PC-3 (cell line): ENCODE measurements around the gene IL7R.
"Not testable (repeated sequence)": the region's sequence is repeated elsewhere in the genome, so short reads cannot be mapped to it uniquely, and the experiment has no call there.

ENCODE experiments used
- CTCF ChIP-seq: fragments of 300-600 bp; sonication (generic); conservative IDR thresholded peaks from 2 replicates; pipeline ENCODE4 v1.5.1; 2017; ENCODE audit warnings: antibody characterized with exemption, low read depth, mild to moderate bottlenecking, low read length
- EZH2 ChIP-seq: fragments of 300-600 bp; sonication (generic); IDR thresholded peaks from one replicate; pipeline ENCODE4 v1.6.1; 2017; ENCODE audit warnings: antibody characterized with exemption, mild to moderate bottlenecking, low read length; ENCODE audit not compliant: unreplicated experiment
- EZH2phosphoT487 ChIP-seq: fragments of 300-600 bp; sonication (generic); IDR thresholded peaks from 2 replicates; pipeline ENCODE4 v1.6.1; 2018; ENCODE audit warnings: mild to moderate bottlenecking, antibody characterized with exemption, low read length, borderline replicate concordance

- not testable (repeated sequence) for TF ChIP-seq EZH2phosphoT487, CTCF, EZH2
Measured at GRCh38 chr5:35845508-35845907, 11.2 kb upstream of the IL7R start.
